GM18909 (cell line): ENCODE results near the gene KRTAP5-1.

Experiments
- ATAC-seq: cut with Tn5 transposase; IDR thresholded peaks from one replicate; pipeline ENCODE4 v1.9.1; 2021; ENCODE audit warnings: mild to moderate bottlenecking; ENCODE audit not compliant: unreplicated experiment, poor library complexity

Gene KRTAP5-1

GRCh38 chr11:1562469-1563148 lies 22.5 kb downstream of the KRTAP5-1 start:
- ATAC-seq = no peak

GRCh38 chr11:1561955-1562354 lies 23.1 kb downstream of the KRTAP5-1 start:
- no peak for ATAC-seq

GRCh38 chr11:1561266-1561665 lies 23.8 kb downstream of the KRTAP5-1 start:
- ATAC-seq = no peak

GRCh38 chr11:1560649-1561251 lies 24.3 kb downstream of the KRTAP5-1 start:
- no peak for ATAC-seq

GRCh38 chr11:1560002-1560648 lies 25.0 kb downstream of the KRTAP5-1 start:
- ATAC-seq = no peak

- ATAC-seq = no peak
Observed at GRCh38 chr11:1559111-1559951, 25.8 kb downstream of the KRTAP5-1 start.

GRCh38 chr11:1558775-1559110 lies 26.3 kb downstream of the KRTAP5-1 start:
- ATAC-seq = no peak

- ATAC-seq = no peak
Observed at GRCh38 chr11:1557904-1558774, 26.9 kb downstream of the KRTAP5-1 start.

- ATAC-seq = no peak
Observed at GRCh38 chr11:1557051-1557884, 27.8 kb downstream of the KRTAP5-1 start.

GRCh38 chr11:1556278-1556902 lies 28.7 kb downstream of the KRTAP5-1 start:
- no peak for ATAC-seq

GRCh38 chr11:1555713-1556153 lies 29.4 kb downstream of the KRTAP5-1 start:
- ATAC-seq = no peak

- ATAC-seq = no peak
Observed at GRCh38 chr11:1554981-1555712, 29.9 kb downstream of the KRTAP5-1 start.

GRCh38 chr11:1553808-1554594 lies 31.1 kb downstream of the KRTAP5-1 start:
- no peak for ATAC-seq

GRCh38 chr11:1549338-1550330 lies 35.4 kb downstream of the KRTAP5-1 start:
- no peak for ATAC-seq

- ATAC-seq = no peak
Observed at GRCh38 chr11:1548221-1549070, 36.6 kb downstream of the KRTAP5-1 start.
